Subcutaneous adipose tissue (tissue), 4 donors: ENCODE data around the gene AMMECR1L. TPM values are rescaled to one million over a fixed set of nuclear protein-coding genes. Genes with fewer than 3 reads are reported as not detected.

ENCODE experiments used
- total RNA-seq, 4 donors: library from RNA; depleted of rRNA; stranded (reverse); fragments of >200 nt; gene quantifications; one replicate each; pipeline ENCODE4 v1.1.0, GENCODE V29; 2016
- TF ChIP-seq, protein P1 (sequence below): fragments of 450-650 bp; IDR thresholded peaks from one replicate; pipeline ENCODE4 v1.5.1; 2016; ENCODE audit warnings: low read depth, mild to moderate bottlenecking, control low read depth, antibody characterized with exemption, moderate library complexity

AMMECR1L gene
- total RNA-seq, 4 donors from 2014 or later, result 13.3 to 21.5 (median 14.9) TPM

DNA sequence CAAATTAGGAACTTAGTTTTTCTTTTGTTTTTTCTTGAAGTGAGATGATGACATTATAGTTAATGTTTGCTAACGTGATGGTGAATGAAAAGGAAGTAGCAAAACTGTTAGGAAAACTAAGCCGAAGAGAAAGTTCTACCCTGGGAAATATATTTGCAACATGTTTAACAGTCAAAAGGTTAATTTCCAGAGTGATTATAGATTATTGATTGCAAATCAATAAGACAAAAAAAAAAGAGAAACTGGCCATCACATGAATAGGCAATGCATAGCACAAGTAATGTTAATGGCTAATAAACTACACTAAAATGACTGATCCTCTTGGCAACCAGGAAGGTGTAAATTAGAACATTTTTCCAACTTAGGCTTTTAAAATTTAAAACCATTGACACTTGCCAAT lies 26.0 kb upstream of the AMMECR1L start:
- TF ChIP-seq, protein P1, sequence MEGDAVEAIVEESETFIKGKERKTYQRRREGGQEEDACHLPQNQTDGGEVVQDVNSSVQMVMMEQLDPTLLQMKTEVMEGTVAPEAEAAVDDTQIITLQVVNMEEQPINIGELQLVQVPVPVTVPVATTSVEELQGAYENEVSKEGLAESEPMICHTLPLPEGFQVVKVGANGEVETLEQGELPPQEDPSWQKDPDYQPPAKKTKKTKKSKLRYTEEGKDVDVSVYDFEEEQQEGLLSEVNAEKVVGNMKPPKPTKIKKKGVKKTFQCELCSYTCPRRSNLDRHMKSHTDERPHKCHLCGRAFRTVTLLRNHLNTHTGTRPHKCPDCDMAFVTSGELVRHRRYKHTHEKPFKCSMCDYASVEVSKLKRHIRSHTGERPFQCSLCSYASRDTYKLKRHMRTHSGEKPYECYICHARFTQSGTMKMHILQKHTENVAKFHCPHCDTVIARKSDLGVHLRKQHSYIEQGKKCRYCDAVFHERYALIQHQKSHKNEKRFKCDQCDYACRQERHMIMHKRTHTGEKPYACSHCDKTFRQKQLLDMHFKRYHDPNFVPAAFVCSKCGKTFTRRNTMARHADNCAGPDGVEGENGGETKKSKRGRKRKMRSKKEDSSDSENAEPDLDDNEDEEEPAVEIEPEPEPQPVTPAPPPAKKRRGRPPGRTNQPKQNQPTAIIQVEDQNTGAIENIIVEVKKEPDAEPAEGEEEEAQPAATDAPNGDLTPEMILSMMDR, result no peak

DNA sequence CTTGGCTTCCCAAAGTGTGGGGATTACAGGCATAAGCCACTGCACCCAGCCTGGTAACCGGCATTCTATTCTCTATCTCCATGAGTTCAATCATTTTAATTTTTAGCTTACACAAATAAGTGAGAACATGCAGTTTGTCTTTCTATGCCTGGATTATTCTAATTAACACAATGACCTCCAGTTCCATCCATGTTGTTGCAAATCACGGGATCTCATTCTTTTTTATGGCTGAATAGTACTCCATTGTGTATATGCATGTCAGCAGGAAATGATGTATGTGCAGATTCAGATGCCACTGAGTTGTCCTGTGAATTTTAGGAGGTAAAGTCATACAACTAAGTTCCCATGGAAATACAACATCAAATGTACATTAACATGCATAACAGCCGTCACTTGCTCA lies 24.7 kb upstream of the AMMECR1L start:
- TF ChIP-seq, protein P1, result no peak

DNA sequence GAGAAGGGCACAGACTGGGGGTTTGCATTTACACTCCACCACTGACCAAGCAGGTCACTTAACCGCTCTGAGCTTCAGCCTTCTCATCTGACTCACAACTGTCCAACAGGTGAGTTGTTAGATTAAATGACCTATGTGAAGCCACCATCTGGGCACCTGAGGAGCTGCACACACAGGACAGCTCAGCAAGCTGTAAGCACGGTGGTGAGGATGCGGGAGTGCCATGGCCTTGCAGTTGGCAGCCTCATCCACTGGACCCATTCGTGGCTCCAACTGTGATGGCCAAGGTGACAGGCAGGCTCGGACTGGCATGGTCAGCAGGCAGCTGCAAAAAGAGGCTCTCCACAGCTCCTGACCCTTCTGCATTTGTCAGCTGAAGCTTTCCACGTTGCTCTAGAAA lies 23.3 kb upstream of the AMMECR1L start:
- TF ChIP-seq, protein P1, result no peak

DNA sequence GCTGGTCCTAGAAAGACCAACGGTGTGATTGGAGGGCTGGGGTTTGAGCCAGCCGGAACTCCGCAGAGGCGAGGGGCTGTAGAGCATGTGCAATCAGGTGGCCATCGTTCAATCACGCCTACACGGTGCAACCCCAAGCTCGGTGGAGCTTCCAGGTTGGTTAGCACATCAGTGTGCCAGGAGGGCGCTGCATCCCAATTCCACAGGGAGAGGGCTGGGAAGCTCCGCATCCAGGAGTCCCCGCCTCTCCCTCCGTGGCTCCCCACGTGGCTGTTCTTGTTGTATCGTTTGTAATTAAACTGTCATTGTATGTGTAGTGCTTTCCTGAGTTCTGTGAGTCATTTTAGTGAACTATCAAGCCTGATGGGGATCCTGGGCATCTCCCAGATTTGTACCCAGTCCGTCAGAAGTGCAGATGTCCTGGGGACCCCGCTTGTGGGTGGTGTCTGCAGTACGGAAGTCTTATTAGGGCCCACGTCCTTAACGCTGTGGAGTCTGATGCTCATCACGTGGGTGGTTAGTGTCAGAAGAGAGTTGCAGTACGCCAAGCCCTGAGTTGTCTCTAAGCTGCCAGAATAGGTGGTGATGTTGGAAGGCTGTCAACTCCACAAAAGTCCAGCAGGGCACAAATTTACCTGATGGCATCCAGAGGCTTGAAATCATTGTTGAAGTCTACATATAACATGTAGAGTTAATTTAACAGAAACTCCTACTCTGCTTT lies 20.6 kb upstream of the AMMECR1L start:
- TF ChIP-seq, protein P1, result no peak

DNA sequence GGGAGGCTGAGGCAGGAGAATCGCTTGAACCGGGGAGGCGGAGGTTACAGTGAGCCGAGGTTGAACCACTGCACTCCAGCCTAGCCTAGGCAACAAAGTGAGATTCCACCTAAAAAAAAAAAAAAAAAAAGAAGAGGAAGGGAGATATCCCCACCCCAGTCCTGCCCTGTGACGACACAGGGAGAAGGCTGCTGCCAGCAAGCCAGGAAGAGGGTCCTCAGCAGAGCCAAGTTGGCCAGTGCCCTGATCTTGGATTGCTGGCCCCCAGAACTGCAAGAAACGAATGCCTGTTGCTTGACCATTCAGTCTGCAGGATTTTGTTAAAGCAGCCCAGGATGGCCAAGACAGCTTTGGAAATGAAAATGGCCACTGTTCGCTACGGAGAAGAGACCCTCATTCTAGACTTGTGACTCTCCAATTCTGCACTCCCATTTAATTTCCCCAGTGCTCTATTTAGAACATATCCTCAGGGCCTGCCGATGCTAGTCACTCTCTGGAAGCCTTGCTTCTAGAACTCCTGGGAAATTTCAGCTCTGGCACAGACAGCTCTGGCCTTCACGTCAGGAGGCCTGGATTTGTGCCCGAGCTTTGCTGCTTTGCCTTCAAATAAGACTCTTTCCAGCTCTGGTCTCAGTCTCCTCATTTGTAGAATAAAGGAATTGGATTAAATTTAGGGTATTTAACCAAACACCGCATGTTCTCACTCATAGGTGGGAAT lies 15.7 kb upstream of the AMMECR1L start:
- TF ChIP-seq, protein P1, result no peak

DNA sequence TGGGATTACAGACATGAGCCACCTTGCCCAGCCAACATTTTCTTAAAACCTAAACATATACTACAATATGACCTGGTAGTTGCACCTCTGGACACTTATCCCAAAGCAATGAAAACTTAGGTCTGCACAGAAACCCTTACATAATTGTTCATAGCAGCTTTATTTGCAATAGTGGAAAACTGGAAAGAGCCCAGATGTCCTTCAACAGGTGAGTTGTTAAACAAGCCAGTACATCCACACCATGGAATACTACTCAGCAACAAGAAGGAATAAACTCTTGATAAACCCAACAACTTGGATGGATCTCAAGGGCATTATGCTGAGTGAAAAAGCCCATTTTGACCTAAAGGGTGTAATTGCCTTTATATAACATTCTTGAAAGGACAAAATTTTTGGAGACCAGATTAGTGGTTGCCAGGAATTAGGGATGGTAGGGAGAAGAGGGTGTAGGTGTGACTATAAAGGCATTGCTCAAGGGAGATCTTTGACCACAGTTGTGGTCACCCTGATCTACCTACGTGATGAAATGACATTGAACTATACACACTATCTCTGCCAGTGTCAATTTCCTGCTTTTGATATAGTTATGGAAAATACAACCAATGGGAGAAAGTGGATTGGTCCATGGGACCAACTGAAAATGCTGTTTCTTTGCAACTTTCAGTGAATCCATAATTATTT lies 11.9 kb upstream of the AMMECR1L start:
- TF ChIP-seq, protein P1, result no peak

DNA sequence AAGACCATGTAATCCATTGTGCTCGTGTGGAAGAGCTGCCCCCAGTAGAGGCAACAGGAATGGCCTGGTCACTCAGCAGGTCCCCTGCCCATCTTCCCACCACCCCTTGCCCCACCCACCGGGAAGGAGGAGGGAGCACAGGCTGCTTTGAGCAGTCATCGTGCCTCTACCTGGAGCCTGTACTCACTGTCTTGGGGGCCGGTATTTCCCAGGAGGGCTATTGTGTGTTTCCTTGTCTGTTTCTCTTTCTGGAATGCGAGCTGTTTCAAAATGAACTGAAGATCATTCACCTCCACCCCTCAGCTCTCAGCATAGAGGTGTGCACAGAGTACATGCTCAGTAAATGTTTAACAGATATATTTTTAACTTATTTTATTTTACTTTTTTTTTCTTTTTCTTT lies 7.7 kb upstream of the AMMECR1L start:
- TF ChIP-seq, protein P1, result no peak
